ENCODE results near the gene SCAF4.

- TF ChIP-seq ZNF830 (CRISPR knock-in tag; IDR thresholded peaks at IDR 0.05) (no peak), ATF6 (CRISPR knock-in tag; IDR thresholded peaks at IDR 0.05) (no peak), RBM15 (IDR thresholded peaks at IDR 0.05; ENCODE audit: insufficient read depth, low read length) (no peak), ZKSCAN3 (CRISPR knock-in tag; IDR thresholded peaks at IDR 0.05) (no peak), CREM (IDR thresholded peaks at IDR 0.05; ENCODE audit: low read depth) (no peak), MYC (IDR thresholded peaks at IDR 0.05; ENCODE audit: low read depth, low read length) (no peak), MYC (CRISPR knock-in tag; IDR thresholded peaks at IDR 0.05; ENCODE audit: borderline replicate concordance, low read depth) (no peak), KDM1A (IDR thresholded peaks at IDR 0.05) (no peak), RAD21 (CRISPR knock-in tag; conservative IDR thresholded peaks at IDR 0.05 in 1 of 2, IDR thresholded peaks at IDR 0.05 in 1 of 2) (no peak), HNRNPLL (IDR thresholded peaks at IDR 0.05; ENCODE audit: low read depth, low read length, poor library complexity, severe bottlenecking) (no peak), SIRT6 (IDR thresholded peaks at IDR 0.05; ENCODE audit: low read depth, low read length) (no peak), POLR2A (conservative IDR thresholded peaks at IDR 0.05) (peak; percentile 55; the same call in 1 of the 2 replicates), THAP7 (CRISPR knock-in tag; IDR thresholded peaks at IDR 0.05) (no peak)
- TF ChIP-seq, protein P1, sequence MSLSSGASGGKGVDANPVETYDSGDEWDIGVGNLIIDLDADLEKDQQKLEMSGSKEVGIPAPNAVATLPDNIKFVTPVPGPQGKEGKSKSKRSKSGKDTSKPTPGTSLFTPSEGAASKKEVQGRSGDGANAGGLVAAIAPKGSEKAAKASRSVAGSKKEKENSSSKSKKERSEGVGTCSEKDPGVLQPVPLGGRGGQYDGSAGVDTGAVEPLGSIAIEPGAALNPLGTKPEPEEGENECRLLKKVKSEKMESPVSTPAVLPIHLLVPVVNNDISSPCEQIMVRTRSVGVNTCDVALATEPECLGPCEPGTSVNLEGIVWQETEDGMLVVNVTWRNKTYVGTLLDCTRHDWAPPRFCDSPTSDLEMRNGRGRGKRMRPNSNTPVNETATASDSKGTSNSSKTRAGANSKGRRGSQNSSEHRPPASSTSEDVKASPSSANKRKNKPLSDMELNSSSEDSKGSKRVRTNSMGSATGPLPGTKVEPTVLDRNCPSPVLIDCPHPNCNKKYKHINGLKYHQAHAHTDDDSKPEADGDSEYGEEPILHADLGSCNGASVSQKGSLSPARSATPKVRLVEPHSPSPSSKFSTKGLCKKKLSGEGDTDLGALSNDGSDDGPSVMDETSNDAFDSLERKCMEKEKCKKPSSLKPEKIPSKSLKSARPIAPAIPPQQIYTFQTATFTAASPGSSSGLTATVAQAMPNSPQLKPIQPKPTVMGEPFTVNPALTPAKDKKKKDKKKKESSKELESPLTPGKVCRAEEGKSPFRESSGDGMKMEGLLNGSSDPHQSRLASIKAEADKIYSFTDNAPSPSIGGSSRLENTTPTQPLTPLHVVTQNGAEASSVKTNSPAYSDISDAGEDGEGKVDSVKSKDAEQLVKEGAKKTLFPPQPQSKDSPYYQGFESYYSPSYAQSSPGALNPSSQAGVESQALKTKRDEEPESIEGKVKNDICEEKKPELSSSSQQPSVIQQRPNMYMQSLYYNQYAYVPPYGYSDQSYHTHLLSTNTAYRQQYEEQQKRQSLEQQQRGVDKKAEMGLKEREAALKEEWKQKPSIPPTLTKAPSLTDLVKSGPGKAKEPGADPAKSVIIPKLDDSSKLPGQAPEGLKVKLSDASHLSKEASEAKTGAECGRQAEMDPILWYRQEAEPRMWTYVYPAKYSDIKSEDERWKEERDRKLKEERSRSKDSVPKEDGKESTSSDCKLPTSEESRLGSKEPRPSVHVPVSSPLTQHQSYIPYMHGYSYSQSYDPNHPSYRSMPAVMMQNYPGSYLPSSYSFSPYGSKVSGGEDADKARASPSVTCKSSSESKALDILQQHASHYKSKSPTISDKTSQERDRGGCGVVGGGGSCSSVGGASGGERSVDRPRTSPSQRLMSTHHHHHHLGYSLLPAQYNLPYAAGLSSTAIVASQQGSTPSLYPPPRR (CRISPR knock-in tag; IDR thresholded peaks at IDR 0.05; ENCODE audit: borderline replicate concordance): no peak
Measured at GRCh38 chr21:31668651-31669491, 63.0 kb downstream of the SCAF4 start.

Data from K562 (cell line).